H7 (cell line): ENCODE measurements around the gene MAST4. TPM values are rescaled to one million over a fixed set of nuclear protein-coding genes. Genes with fewer than 3 reads are reported as not detected.

Experiments used
- DNase-seq: peaks from one replicate; pipeline ENCODE4 v3.0.0; 2012
- H3K27me3 ChIP-seq: 2 replicates; pipeline ENCODE4 v1.6.0; 2011; ENCODE audit warnings: mild to moderate bottlenecking, low read length; ENCODE audit not compliant: control insufficient read depth, insufficient read depth
- H3K36me3 ChIP-seq: replicated peaks from 2 replicates; pipeline ENCODE4 v1.5.1; 2011; ENCODE audit warnings: low read length; ENCODE audit not compliant: control insufficient read depth, insufficient read depth
- H3K4me3 ChIP-seq: 2 replicates; pipeline ENCODE4 v1.5.1; 2011; ENCODE audit warnings: low read depth, mild to moderate bottlenecking, control low read depth, low read length, moderate library complexity; ENCODE audit not compliant: insufficient read depth
- total RNA-seq: library from RNA; depleted of rRNA; stranded (reverse); fragments of >200 nt; shearing (Covaris generic); gene quantifications from 2 replicates; pipeline ENCODE4 v1.2.3, GENCODE V29; 2014

MAST4 gene
- total RNA-seq, 1 experiment from 2014 or later = 1.6 TPM

DNA sequence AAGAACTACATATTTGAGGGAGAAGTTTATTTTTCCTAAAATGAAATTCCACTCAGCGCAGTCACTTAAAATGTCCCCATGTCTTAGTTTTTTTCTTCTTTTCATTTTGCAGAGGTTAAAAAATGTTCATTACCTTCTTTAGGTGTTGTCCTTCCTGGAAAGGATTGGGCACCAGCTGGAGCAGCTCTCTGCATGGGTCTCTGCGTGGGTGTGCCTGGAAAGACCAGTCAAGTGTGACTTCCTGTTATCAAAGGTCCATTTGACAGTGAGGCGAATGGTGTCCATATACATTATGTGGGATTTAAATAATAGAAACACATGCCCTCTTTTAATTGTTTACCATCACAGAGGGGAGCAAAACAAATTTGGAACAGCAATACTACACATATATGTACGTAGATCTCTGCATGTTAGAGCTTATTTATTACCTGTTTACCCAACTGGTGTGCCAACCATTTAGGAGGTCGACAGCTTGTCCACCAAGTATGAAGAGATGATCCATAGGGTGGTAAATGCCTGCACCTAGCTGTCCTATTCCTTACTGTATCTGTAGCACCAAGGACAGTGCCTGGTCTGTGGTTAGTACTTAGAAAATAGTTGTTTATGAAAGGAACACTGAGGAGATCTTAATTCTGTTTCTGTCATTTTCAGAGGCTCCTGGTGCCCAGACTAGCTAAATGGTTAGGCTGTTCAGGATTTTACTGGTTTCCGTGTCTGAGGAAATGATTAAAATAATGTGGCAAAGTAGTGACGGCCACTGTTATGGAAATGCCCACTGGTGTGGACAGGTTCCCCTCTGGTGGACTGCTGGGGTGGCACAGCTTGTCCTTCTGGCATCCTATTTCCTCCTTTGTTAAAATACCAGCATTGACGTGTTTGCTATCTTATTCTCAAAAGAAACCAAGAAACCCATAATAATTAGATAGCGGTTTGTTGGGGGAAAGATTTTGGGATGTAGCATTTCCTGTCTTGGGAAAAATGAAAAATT, 200.4 kb downstream of the MAST4 start:
- Histone ChIP-seq H3K36me3 (no peaks in the 10 kb centered on the region), H3K27me3 (no peaks in the 10 kb centered on the region), H3K4me3 (no peak overlapping the region)
- no peak for DNase-seq

DNA sequence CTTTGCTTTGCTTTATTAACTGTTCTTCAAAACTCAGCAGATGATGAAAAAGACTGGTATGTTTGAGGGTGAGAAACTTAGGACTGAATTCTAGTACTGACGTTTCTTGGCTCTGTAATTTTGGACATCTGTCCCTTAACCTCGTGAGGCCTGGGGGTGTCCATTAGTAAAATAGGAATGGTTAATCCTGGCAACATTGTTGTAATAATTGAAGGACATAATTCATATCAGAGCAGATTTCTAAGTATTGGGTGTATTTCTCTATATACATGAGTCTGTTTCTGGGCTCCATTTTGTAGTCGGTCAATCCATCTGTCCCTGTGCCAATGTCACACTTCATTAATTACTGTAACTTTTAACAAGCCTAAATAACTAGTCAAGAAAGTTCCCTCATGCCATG, 206.7 kb downstream of the MAST4 start:
- Histone ChIP-seq H3K36me3 (no peaks in the 10 kb centered on the region), H3K4me3 (no peak overlapping the region), H3K27me3 (no peaks in the 10 kb centered on the region)
- DNase-seq = no peak

DNA sequence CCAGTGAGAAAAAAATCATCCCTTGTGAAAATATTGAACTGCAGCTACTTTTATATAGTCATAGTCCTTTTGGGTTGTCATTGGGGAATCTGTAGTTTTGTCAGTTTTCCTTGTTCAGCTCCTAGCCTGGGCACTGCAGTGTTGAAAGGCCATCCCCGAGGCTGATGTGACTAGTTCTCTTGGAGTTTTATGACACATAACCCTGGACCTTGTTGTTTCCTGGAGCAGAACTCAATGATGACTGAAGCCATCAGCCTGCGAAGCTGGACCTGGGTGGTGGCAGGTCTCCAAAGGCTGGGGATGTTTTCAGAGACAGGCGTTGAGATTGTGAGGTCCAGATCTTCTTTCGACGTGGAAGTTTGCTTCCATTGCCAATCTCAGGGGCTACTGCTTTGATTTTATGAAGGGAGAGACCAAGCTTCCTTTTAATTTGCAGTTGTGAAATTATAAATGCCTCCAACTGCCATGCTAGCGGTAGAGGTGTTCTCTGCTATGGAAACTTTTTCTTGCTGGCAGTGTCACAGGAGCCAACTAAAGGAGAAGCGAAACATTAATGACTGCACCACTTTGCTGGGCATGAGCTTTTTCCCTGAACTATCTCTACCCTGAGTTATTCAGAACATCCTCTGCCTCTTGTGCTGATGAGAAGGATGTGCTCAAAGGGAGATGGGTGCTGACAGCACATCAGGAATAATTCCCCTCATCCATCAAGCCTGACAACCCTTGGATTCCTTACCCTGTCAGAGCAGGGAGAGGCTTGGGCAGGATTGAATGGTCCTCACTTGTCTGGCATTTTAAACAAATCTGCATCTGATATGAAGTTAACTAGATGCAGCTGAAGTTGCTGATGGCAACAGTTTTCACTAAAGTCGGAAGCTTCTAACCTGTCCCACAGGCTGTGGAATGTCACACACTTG, 209.6 kb downstream of the MAST4 start:
- Histone ChIP-seq H3K36me3 (no peaks in the 10 kb centered on the region), H3K27me3 (no peaks in the 10 kb centered on the region), H3K4me3 (no peak overlapping the region)
- no peak for DNase-seq

DNA sequence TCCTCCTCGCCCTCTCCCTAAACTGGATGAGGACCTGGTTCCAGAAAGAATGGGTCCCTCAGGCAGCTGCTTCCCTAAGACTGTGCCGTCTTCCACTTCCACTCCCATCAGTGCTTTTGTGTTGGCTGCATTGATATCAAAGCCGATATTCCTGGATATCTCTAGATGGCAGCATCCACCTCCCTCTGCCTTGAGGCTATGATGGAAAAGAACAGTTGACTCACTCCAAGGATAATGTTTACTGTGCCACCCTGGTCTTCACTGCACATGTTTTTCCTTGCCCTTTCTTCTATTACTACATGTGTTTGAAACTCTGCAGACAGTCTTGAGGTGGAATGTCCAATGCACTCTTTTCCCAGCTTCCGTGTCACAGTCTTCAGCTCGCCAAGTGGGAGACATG, 211.6 kb downstream of the MAST4 start:
- DNase-seq = peak; percentile 29
- H3K27me3 ChIP-seq = no peaks in the 10 kb centered on the region
- no peaks in the 10 kb centered on the region for H3K36me3 ChIP-seq
- H3K4me3 ChIP-seq = no peak overlapping the region

DNA sequence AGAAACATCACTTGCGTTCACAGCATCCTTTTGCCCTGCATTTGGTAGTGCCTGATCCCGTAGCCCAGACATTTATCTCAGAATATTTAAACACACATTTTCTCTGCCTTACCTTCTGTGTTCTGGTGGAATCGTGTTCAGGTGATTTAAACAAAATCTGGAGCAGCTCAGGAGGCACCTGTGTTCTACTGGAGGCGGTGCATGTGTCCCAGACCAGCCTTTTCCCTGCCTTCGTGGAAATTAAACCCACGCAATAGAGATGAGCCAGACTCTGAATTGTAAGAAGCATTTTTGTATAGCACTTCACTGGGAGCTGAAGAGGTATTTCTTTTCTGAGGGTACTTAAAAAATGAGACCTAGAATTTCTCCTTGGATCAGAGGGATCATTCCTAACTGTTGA, 212.5 kb downstream of the MAST4 start:
- no peaks in the 10 kb centered on the region for H3K27me3 ChIP-seq
- no peaks in the 10 kb centered on the region for H3K36me3 ChIP-seq
- DNase-seq = no peak
- H3K4me3 ChIP-seq = no peak overlapping the region

DNA sequence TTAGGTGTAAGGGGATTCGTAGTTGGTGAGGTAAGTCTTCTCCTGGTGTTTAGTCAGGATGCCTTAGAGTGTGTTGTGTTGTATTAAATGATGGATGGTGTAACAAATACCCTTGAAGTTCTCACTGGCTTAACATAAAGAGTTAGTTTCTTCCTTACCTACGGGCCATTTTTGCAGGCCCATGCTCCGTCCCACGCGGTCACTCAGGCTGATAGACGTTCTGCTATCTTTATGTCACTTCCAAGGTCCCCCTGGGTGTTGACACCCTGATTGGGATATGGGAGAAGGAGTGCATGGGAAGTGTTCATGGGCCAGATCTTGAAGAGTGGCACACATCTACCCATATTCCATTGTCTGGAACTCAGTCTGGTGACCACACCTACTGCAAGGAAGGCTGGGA, 214.0 kb downstream of the MAST4 start:
- no peaks in the 10 kb centered on the region for H3K27me3 ChIP-seq
- no peak overlapping the region for H3K4me3 ChIP-seq
- no peaks in the 10 kb centered on the region for H3K36me3 ChIP-seq
- no peak for DNase-seq

DNA sequence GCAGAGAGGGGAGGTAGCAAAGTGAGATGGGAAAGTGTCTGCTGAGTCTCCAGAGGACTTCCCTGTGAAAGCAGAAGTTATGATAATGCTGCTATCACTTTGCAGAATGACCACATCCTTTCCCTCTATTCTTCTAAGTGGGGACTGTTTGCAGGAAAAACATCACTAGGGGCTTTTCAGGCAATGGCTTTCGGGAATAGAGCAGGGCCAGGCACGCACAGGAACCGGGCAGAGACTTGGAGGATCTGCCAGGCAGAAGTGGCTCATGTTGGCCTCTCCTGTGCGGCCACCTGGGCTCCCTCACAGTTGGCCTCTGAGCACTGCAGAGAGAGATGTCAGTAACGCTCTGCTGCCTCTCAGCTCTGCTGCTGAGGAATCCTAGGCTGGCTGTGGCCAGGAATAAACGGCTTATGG, 214.7 kb downstream of the MAST4 start:
- Histone ChIP-seq H3K36me3 (no peaks in the 10 kb centered on the region), H3K27me3 (no peaks in the 10 kb centered on the region; the same call in 1 of the 2 replicates), H3K4me3 (no peak overlapping the region)
- no peak for DNase-seq

DNA sequence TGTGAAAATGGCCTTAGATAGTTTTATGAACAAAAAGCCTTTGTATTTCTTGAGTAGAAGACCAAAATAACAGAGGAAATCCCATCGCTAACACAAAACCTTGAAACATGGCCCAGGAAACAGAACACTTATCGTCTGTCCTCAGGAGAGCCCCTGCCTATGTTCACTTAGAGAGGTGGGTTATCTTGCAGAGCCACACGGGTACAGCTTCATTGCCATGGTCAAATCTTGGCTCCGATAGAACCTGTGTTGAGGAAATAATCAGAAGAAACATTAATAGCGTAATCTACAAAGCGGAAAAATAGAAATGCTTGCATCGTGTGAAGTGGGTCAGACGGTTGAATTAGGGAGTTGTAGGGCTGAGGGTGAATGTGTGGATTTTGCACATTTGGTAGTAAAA, 216.1 kb downstream of the MAST4 start:
- H3K27me3 ChIP-seq = no peaks in the 10 kb centered on the region; the same call in 1 of the 2 replicates
- no peak for DNase-seq
- H3K4me3 ChIP-seq = no peak overlapping the region
- no peaks in the 10 kb centered on the region for H3K36me3 ChIP-seq

DNA sequence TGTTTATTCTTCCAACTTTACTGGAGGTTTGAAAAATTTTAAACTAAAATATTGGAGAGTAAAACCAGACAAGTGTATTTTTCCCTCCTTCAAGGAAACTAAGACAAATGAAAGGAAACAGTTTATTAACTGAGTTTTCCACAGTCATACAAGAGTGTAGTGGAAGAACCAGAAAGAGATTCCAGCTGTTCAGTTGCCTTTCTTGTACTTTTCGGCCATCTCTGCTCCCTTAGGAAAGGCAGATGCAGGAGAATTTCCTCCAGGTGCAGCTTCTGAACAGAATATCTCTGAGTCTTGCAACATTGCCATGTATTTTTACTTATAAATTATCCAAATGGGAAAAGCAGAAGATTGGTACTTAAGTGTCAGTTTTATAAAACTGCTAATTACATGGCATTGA, 217.1 kb downstream of the MAST4 start:
- DNase-seq = no peak
- Histone ChIP-seq H3K36me3 (no peaks in the 10 kb centered on the region), H3K4me3 (no peak overlapping the region), H3K27me3 (no peaks in the 10 kb centered on the region; the same call in 1 of the 2 replicates)

DNA sequence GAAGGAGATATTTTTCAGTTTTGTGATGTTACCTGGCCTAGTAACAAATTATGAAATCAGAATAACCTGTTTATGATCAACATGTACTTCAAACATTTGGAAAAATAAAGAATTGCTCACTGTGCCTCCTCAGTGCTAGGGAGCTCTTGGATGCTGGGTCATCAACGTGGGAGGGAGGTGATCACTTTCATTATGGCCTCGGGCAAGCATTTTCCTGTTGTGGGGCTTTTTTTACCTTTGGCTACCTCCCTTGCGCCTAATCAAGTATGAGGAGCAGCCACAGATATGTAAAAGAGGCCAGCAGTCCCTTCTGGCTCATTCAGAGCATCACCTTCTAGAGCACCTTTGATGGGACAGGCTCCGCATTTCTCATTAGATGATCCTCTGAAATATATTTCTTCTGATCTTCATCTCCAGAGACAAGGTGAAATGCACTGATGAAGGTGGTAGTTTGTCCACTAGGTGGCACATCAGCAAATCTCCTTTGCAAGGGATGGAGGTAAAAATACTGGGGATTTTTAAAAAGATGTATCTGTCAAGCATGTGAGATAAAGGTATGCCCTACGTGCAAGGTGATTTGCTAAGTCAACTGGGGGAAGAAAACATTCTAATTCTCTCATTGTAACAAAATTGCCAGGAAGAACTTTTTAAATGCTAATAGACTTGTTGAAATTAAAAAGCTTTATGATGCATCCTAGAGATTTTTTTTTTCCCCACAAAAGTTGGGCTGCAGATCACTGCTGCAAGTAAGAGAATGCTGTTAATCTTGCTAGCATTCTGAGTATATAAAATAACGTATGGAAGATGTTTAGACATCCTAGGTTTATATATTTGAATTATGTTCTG, 218.2 kb downstream of the MAST4 start:
- no peaks in the 10 kb centered on the region; the same call in 1 of the 2 replicates for H3K27me3 ChIP-seq
- H3K36me3 ChIP-seq = no peaks in the 10 kb centered on the region
- DNase-seq = peak; percentile 56
- H3K4me3 ChIP-seq = no peak overlapping the region

DNA sequence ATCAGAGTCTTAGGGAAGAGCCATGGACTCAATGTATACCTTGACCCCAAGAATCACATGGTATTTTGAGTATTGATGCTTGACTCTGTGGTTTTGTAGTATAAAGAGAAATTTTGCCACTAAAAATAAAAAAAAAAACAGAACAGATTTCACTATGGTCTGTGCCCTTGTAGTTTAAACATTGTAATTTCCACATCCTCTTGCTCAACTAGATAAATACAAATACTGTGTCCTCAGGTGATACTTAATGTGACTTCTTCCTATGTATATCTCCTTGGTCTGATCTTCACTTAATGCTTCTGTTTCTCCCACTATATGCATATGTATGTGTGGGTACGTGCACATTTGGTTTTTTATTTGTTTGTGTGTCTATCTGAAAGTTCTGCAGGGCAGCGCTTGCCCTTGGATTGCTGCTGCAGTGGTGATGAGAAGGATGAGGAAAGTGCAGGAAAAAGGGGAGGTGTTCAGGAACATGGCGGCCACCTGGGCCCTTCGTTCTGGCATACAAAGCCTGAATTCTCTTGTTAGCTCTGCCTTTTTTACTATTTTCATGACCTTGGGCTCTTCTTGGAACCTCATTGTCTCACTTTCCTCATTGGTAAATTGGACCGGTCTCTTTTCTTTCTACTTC, 222.2 kb downstream of the MAST4 start:
- H3K27me3 ChIP-seq = peaks cover 1% of the 10 kb centered on the region
- no peak overlapping the region for H3K4me3 ChIP-seq
- no peaks in the 10 kb centered on the region for H3K36me3 ChIP-seq
- no peak for DNase-seq

DNA sequence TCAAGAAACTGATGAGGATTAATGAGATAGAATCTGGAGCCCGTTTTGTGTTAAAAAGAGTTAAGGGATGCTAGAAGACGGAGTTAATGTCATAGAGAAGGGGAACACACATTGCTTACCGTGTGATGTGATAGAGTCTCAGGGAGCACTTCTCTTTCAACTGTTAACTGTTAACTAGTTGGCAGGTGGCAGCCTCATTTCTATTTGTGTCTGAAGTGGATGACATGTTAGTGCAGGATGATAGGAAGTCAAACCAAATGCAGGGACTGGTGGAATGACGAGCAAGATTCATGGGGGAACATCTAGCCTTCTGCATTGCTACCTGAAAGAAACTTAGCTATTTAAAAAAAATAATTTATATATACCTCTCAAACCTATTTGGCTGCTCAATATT, 222.7 kb downstream of the MAST4 start:
- peaks cover 1% of the 10 kb centered on the region for H3K27me3 ChIP-seq

DNA sequence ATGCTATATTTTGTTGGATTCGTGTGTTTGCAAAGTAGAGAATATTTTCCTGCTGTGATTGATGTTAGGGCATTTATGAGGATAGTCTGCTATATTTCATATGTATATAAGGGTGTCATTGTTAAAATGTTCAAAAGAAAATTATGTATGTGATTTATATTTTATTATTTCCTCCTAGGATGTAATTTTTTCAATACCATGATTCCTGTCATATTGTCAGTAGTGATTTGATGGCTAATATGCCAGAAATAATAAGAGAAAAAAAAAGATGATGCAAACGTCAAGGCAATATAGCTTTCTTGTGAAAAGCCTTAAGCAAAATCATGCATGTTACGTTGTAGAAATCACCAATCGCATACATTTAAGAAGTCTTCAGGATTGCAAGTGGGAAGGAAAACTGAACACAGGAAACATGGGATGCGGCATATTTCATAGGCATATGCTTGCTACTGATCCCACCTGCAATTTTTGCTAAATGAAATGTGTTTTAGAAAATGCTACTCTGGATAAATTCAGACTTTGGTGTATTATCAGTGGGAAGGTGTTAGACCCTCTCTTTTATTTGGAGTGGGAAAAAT, 224.5 kb downstream of the MAST4 start:
- DNase-seq = no peak
- H3K27me3 ChIP-seq = peaks cover 1% of the 10 kb centered on the region
- no peak overlapping the region for H3K4me3 ChIP-seq
- H3K36me3 ChIP-seq = no peaks in the 10 kb centered on the region

More for the DNA sequence above, 222.7 kb downstream of the MAST4 start:
- Histone ChIP-seq H3K36me3 (no peaks in the 10 kb centered on the region), H3K4me3 (no peak overlapping the region)
- no peak for DNase-seq
